ENCODE measurements around the gene EFR3B.

- TF ChIP-seq RCOR1 (IDR thresholded peaks at IDR 0.05; ENCODE audit: insufficient replicate concordance, low read length) (no peak), POLR2A (IDR thresholded peaks at IDR 0.05; ENCODE audit: low read depth, low read length) (no peak), USF2 (IDR thresholded peaks at IDR 0.05; ENCODE audit: low read depth, low read length) (no peak), BHLHE40 (IDR thresholded peaks at IDR 0.05; ENCODE audit: low read depth, low read length) (no peak), MXI1 (IDR thresholded peaks at IDR 0.05; ENCODE audit: borderline replicate concordance, low read depth, low read length) (no peak), RAD21 (IDR thresholded peaks at IDR 0.05; ENCODE audit: low read length) (no peak), SMC3 (IDR thresholded peaks at IDR 0.05; ENCODE audit: low read depth, low read length) (no peak)
- TF ChIP-seq, protein P1, sequence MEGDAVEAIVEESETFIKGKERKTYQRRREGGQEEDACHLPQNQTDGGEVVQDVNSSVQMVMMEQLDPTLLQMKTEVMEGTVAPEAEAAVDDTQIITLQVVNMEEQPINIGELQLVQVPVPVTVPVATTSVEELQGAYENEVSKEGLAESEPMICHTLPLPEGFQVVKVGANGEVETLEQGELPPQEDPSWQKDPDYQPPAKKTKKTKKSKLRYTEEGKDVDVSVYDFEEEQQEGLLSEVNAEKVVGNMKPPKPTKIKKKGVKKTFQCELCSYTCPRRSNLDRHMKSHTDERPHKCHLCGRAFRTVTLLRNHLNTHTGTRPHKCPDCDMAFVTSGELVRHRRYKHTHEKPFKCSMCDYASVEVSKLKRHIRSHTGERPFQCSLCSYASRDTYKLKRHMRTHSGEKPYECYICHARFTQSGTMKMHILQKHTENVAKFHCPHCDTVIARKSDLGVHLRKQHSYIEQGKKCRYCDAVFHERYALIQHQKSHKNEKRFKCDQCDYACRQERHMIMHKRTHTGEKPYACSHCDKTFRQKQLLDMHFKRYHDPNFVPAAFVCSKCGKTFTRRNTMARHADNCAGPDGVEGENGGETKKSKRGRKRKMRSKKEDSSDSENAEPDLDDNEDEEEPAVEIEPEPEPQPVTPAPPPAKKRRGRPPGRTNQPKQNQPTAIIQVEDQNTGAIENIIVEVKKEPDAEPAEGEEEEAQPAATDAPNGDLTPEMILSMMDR (conservative IDR thresholded peaks at IDR 0.05; ENCODE audit: low read depth, low read length) = no peak
Measured at GRCh38 chr2:25062511-25062917, 20.6 kb downstream of the EFR3B start.

All from IMR-90 (cell line).